Astrocyte of the spinal cord (primary cell): ENCODE data around the gene KLHL22.

Source experiments
- DNase-seq: peaks from one replicate; pipeline ENCODE4 v3.0.0; 2011; ENCODE audit warnings: low read depth, low spot score
- H3K4me3 ChIP-seq: 2 replicates; pipeline ENCODE4 v1.5.1; 2011; ENCODE audit warnings: low read depth, mild to moderate bottlenecking, low read length, moderate library complexity
- in situ Hi-C: cut with HindIII; loops from 2 replicates; pipeline ENCODE4 v1.10.0; 2017; ENCODE audit warnings: low sequenced_read_pairs
- TF ChIP-seq, protein P1 (sequence below): IDR thresholded peaks from 2 replicates; pipeline ENCODE4 v1.5.1; 2012; ENCODE audit warnings: low read depth, mild to moderate bottlenecking, low read length, inconsistent platforms

The KLHL22 gene

DNA sequence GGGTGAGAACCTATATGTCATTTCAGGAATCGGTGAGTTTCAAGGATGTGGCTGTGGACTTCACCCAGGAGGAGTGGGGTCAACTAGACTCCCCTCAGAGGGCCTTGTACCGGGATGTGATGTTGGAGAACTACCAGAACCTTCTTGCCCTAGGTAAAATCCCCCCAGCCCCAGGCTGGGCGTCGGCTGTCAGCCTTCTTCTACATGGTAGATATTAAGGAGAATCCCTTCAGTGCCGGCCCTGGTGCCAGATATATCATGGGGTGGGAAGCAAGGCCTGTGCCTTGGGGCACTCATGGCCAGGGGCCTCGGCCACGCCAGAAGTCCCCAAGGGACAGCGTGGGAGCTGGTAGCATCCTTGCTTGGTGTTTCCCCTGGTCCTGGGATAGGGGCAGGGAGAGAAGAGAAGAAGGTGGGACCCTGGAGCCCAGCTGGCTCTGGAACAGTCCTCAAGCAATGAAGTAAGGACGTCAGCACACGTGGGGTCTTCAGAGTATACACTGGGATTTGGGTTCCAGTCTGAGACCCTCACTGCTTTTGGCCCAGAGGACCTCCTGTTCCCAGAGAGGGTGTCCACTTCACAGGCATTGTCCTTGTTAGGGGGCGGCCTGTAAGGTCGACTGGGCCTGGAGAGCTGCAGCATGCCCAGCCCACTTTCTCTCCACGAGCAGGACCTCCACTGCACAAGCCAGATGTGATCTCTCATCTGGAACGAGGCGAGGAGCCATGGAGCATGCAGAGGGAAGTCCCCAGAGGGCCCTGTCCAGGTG is 94.8 kb downstream of the KLHL22 start:
- H3K4me3 ChIP-seq, result no peak overlapping the region
- in situ Hi-C loops, result no loop called here
- DNase-seq, result no peak
- TF ChIP-seq, protein P1, sequence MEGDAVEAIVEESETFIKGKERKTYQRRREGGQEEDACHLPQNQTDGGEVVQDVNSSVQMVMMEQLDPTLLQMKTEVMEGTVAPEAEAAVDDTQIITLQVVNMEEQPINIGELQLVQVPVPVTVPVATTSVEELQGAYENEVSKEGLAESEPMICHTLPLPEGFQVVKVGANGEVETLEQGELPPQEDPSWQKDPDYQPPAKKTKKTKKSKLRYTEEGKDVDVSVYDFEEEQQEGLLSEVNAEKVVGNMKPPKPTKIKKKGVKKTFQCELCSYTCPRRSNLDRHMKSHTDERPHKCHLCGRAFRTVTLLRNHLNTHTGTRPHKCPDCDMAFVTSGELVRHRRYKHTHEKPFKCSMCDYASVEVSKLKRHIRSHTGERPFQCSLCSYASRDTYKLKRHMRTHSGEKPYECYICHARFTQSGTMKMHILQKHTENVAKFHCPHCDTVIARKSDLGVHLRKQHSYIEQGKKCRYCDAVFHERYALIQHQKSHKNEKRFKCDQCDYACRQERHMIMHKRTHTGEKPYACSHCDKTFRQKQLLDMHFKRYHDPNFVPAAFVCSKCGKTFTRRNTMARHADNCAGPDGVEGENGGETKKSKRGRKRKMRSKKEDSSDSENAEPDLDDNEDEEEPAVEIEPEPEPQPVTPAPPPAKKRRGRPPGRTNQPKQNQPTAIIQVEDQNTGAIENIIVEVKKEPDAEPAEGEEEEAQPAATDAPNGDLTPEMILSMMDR, result no peak

GRCh38 chr22:20399866-20400605 is 95.6 kb downstream of the KLHL22 start:
- no peak for DNase-seq
- TF ChIP-seq, protein P1, result no peak
- no peak overlapping the region for H3K4me3 ChIP-seq
- in situ Hi-C loops, result no loop called here

GRCh38 chr22:20398420-20398819 is 97.2 kb downstream of the KLHL22 start:
- TF ChIP-seq, protein P1, result no peak
- no peak for DNase-seq
- H3K4me3 ChIP-seq, result no peak overlapping the region
- in situ Hi-C loops, result no loop called here

GRCh38 chr22:20397498-20397897 is 98.1 kb downstream of the KLHL22 start:
- TF ChIP-seq, protein P1, result no peak
- H3K4me3 ChIP-seq, result no peak overlapping the region
- no peak for DNase-seq
- in situ Hi-C loops, result no loop called here

- in situ Hi-C loops, result no loop called here
- TF ChIP-seq, protein P1, result no peak
- peak; percentile 19 for DNase-seq
Observed at GRCh38 chr22:20396639-20397038, 99.0 kb downstream of the KLHL22 start.

DNA sequence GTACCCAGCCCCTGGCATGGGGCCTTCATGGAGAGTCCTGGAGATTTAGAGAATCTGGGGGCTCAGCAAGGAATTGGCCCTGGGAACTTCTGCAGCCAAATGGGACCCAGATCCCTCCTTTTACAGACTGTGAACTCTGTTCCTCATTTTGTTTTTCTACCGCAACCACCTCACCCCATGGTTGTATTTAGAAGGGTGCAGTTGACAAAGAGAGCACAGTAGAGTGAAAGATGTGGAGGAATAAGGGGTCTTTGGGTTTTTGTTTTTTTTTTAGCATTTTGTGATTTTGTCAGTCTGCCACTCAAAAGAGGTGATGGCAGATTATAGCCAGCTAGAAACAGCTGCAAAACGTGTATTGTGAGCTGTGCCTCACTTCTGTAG is 99.7 kb downstream of the KLHL22 start:
- no peak overlapping the region for H3K4me3 ChIP-seq
- TF ChIP-seq, protein P1, result no peak
- in situ Hi-C loops, result no loop called here

More at GRCh38 chr22:20396639-20397038, 99.0 kb downstream of the KLHL22 start:
- no peak overlapping the region for H3K4me3 ChIP-seq

More for the DNA sequence above, 99.7 kb downstream of the KLHL22 start:
- DNase-seq, result no peak
